Measurements from ENCODE around the gene CUX1. TPM values are rescaled to one million over a fixed set of nuclear protein-coding genes. Genes with fewer than 3 reads are reported as not detected.

CUX1 gene
- total and polyA plus RNA-seq, 2 of the 13 experiments (the other 11 are each of a cell fraction or from before 2014, with no cell fraction given): 13.7 to 14.9 TPM

GRCh38 chr7:102273749-102274712 lies 456.6 kb downstream of the CUX1 start (continued):
- no peak for TF ChIP-seq IRF1 (CRISPR knock-in tag; IDR thresholded peaks at IDR 0.05; ENCODE audit: low read depth)
- TF ChIP-seq RXRB (CRISPR knock-in tag; IDR thresholded peaks at IDR 0.05; ENCODE audit: borderline replicate concordance): peak; percentile 76
- no peak for TF ChIP-seq AFF4 (CRISPR knock-in tag; IDR thresholded peaks at IDR 0.05)
- no peak for TF ChIP-seq ZNF597 (CRISPR knock-in tag; IDR thresholded peaks at IDR 0.05)
- TF ChIP-seq ARNTL (CRISPR knock-in tag; IDR thresholded peaks at IDR 0.05): peak; percentile 99
- no peak for TF ChIP-seq SNRNP70 (IDR thresholded peaks at IDR 0.05; ENCODE audit: low read depth, low read length)
- TF ChIP-seq ZNF740 (CRISPR knock-in tag; IDR thresholded peaks at IDR 0.05): no peak
- no peak for TF ChIP-seq ZNF879 (CRISPR knock-in tag; IDR thresholded peaks at IDR 0.05)
- TF ChIP-seq TEAD3 (CRISPR knock-in tag; optimal IDR thresholded peaks at IDR 0.05; ENCODE audit: borderline replicate concordance): peak; percentile 82
- no peak for TF ChIP-seq MED8 (CRISPR knock-in tag; IDR thresholded peaks at IDR 0.05; ENCODE audit: insufficient replicate concordance)
- no peak for TF ChIP-seq ZBTB40 (IDR thresholded peaks at IDR 0.05)
- no peak for TF ChIP-seq ZBTB40 (CRISPR knock-in tag; IDR thresholded peaks at IDR 0.05)
- no peak for TF ChIP-seq ZC3H4 (CRISPR knock-in tag; IDR thresholded peaks at IDR 0.05; ENCODE audit: borderline replicate concordance)
